C4-2B (cell line): ENCODE measurements around the gene MINDY4B.

ENCODE experiments used
- H3K27ac ChIP-seq: fragments of 450-650 bp; 2 replicates; pipeline ENCODE4 v1.5.1; 2017
- ZFX ChIP-seq: fragments of 450-650 bp; IDR thresholded peaks from 2 replicates; pipeline ENCODE4 v1.6.1; 2017
- TF ChIP-seq, protein P1 (sequence below): fragments of 450-650 bp; conservative IDR thresholded peaks from 2 replicates; pipeline ENCODE4 v1.5.1; 2017; ENCODE audit warnings: mild to moderate bottlenecking

Gene MINDY4B

GRCh38 chr3:150887031-150887430, 18.2 kb downstream of the MINDY4B start:
- no peak overlapping the region for H3K27ac ChIP-seq
- TF ChIP-seq ZFX, result no peak
- TF ChIP-seq, protein P1, sequence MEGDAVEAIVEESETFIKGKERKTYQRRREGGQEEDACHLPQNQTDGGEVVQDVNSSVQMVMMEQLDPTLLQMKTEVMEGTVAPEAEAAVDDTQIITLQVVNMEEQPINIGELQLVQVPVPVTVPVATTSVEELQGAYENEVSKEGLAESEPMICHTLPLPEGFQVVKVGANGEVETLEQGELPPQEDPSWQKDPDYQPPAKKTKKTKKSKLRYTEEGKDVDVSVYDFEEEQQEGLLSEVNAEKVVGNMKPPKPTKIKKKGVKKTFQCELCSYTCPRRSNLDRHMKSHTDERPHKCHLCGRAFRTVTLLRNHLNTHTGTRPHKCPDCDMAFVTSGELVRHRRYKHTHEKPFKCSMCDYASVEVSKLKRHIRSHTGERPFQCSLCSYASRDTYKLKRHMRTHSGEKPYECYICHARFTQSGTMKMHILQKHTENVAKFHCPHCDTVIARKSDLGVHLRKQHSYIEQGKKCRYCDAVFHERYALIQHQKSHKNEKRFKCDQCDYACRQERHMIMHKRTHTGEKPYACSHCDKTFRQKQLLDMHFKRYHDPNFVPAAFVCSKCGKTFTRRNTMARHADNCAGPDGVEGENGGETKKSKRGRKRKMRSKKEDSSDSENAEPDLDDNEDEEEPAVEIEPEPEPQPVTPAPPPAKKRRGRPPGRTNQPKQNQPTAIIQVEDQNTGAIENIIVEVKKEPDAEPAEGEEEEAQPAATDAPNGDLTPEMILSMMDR, result no peak

DNA sequence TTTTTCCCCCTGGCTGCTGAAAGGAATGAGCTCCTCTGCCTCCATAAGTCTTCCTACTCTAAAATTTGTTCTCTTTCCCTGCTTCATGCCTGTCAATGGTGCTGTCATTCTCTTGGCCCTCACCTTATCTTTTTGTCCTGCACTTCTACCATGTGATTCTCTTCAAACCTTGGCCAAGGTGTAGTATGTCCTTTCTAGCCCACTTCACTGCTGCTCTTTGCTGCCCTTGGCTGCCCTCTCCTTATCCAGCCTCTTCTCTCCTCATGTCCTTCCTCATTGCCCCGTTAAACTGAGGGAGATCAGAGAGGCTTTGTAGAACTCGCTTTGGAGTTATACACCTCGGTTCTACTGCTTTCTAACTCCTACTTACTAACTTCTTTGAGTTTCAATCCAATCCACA, 19.7 kb downstream of the MINDY4B start:
- H3K27ac ChIP-seq, result no peak overlapping the region
- TF ChIP-seq, protein P1, result no peak
- TF ChIP-seq ZFX, result no peak

DNA sequence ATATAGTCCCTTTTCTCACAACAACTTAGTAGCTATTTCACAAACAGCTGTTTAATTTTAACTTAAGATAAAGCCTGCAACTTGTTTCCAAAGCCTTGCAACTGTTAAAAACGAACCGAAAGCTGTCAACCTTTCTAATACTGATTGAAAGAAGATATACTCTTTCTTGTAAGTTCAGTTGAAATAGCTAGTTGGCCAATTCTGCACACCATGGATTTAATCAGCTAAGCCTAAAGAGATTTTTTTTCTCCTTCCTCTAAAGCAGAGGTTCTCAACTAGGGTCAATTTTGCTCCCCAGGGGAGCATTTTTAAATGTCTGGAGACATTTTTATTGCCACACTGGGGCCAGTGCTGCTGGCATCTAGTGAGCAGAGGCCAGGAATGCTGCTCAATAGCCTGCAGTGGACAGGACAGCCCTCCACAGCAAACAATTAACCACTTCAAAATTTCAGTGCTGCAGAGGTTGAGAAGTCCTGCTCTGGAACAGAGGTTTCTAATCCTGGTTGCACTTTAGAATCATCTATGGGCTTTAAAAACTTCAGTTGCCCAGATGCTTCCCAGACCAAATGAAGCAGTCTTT, 26.2 kb downstream of the MINDY4B start:
- TF ChIP-seq, protein P1, result no peak
- no peak overlapping the region for H3K27ac ChIP-seq

DNA sequence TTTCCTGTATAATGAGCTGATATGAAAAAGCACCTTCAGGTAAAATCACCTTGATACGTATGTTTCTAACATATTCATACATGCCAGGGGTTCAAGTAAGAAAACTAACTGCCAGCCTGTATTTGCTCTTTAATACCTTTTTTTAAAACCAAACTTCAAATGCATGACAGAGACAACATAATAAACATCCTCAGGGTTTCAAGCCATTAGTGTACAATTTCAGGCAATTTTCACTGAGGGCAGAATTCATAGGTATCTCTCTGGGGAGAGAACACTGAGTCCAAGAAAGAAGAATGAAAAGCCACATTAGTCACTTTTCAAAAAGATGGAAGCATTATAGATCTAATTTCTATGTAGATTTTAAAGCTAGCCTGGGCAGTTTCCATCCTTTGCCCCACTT, 26.9 kb downstream of the MINDY4B start:
- H3K27ac ChIP-seq, result no peak overlapping the region
- TF ChIP-seq ZFX, result no peak
- TF ChIP-seq, protein P1, result no peak

GRCh38 chr3:150877303-150877702, 27.9 kb downstream of the MINDY4B start:
- no peak overlapping the region for H3K27ac ChIP-seq
- no peak for TF ChIP-seq ZFX

- TF ChIP-seq, protein P1, result no peak
- no peak for TF ChIP-seq ZFX
Observed at GRCh38 chr3:150876611-150877265, 28.5 kb downstream of the MINDY4B start.

DNA sequence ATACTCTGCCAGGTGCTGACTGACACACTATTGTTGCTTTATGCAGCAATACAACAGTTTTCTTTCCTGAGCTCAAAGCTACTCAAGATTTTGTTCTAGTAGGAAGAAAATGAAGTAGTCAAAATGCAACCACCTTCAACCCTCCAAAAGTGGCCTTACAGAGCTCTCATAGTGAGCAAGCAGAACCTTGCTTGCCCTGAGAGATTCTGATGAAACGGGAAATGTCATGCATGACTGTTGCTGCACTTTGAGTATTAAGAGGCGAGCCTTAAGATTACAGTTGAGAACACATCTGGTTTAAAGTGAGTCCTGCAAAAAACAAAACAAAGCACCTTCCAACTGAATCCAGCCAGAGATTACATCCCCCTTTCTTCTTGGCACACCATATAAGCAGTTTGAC, 29.7 kb downstream of the MINDY4B start:
- no peak overlapping the region for H3K27ac ChIP-seq
- TF ChIP-seq, protein P1, result no peak
- no peak for TF ChIP-seq ZFX

More at GRCh38 chr3:150876611-150877265, 28.5 kb downstream of the MINDY4B start:
- H3K27ac ChIP-seq, result no peak overlapping the region
